NCI-H1417 (cell line): ENCODE measurements around the gene TPD52L1.
"Not testable (repeated sequence)": the region's sequence is repeated elsewhere in the genome, so short reads cannot be mapped to it uniquely, and the experiment has no call there.

Experiments used
- DNase-seq, 3 experiments: peaks; one replicate each; lab custom pipeline; 2025; lab: John Stamatoyannopoulos, UW

The TPD52L1 gene, protein sequence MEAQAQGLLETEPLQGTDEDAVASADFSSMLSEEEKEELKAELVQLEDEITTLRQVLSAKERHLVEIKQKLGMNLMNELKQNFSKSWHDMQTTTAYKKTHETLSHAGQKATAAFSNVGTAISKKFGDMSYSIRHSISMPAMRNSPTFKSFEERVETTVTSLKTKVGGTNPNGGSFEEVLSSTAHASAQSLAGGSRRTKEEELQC

GRCh38 chr6:125153391-125154117 lies at the start of gene TPD52L1:
TPD52L1 (plus strand) TSS chr6:125153773; CDS start chr6:125153952, 179 bp downstream.
- peak; percentile 44 to 76 (median 64) for DNase-seq

GRCh38 chr6:125104425-125104824 lies 49.1 kb upstream of the TPD52L1 start:
- DNase-seq, result peak in 2 of 3 experiments; percentile 53 to 81

DNA sequence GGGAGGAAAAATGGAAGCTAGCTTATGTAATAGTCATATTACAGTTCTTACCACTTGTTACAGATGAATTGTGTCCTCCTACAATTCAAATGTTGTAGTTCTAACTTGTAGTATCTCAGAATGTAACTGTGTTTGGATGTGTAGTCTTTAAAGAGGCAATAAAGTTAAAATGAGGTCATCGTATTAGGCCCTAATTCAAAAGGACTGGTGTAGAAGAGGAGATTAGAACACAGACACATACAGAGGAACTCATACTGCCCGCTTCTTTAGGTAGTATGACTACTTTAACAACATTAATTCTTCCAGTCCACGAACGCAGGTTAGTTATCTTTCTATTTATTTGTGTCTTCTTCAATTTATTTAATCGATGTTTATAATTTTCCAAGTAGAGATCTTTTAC lies 46.5 kb upstream of the TPD52L1 start:
- DNase-seq, result no peak

DNA sequence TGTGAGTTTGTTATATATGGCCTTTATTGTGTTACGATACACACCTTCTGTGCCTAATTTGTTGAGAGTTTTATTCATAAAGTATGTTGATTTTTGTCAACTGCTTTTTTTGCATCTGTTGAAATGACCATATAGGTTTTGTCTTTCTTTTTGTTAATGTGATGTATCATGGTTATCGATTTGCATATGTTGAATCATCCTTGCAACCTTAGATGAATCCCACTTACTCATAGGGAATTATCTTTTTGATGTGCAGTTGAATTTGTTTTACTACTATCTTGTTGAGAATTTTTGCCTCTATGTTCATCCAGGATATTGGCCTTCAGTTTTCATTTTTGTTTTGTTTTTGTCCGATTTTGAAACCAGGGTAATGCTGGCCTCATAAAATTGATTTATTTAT lies 45.7 kb upstream of the TPD52L1 start:
- DNase-seq, result no peak

DNA sequence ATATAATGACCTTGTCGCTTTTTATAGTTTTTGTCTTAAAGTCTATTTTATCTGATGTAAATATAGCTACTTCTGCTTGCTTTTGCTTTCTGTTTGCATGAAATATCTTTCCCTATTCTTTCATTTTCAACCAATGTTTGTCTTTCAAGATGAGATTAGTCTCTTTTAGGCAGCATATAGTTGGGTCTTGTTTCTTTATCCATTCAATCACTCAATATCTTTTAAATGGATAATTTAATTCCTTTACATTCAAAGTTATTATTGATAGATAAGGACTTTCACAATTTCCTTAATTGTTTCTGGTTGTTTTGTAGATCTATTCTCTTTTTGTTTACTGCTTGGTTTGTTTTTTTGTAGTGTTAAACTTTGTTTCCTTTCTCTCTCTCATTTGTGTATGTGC lies 43.5 kb upstream of the TPD52L1 start:
- no peak for DNase-seq

- no peak for DNase-seq
Observed at GRCh38 chr6:125111219-125111983, 42.2 kb upstream of the TPD52L1 start.

DNA sequence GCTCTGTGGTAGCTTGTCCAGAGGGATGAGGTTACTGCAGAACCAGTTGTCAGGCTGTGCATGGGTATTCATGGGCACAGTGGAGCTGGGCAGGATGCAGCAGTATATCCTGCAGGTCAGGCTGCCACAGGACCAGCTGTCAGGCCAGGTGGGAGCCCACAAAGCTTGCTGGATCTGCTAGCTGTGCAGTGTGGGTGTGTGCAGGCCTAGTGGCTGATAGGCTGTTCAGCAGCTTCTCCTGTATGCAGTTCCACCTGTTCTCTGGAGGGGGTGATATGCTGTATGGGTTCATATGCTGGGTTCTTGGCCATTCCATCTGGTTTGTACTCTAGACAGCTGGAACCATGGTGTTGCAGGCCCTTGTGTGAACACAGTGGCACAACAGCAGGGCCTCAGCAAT lies 40.6 kb upstream of the TPD52L1 start:
- no peak for DNase-seq

GRCh38 chr6:125114248-125114858 lies 39.2 kb upstream of the TPD52L1 start:
- DNase-seq, result peak; percentile 16 to 80 (median 75)

DNA sequence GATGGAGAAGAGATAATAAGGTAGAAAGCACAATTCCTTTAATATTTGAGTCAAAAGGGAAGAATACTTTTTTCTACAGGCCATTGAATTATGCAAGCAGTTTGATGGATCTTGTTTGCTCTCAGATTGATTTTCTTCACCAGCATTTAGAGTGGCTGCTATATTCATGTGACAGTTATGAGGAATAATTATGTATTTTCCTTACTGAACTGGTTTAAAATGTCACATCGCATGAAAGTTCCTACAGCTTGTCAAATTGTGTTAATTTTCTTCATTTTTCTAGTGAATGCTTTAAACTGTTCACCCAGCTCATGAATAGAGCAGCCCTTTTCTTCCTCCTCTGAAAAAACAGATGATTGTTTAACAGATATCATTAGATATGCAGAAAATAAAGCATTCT lies 37.4 kb upstream of the TPD52L1 start:
- DNase-seq, result no peak

- no peak for DNase-seq
Observed at GRCh38 chr6:125116710-125117109, 36.9 kb upstream of the TPD52L1 start.

GRCh38 chr6:125117818-125118217 lies 35.8 kb upstream of the TPD52L1 start:
- DNase-seq, result no peak

GRCh38 chr6:125120054-125120590 lies 33.5 kb upstream of the TPD52L1 start:
- no peak for DNase-seq

DNA sequence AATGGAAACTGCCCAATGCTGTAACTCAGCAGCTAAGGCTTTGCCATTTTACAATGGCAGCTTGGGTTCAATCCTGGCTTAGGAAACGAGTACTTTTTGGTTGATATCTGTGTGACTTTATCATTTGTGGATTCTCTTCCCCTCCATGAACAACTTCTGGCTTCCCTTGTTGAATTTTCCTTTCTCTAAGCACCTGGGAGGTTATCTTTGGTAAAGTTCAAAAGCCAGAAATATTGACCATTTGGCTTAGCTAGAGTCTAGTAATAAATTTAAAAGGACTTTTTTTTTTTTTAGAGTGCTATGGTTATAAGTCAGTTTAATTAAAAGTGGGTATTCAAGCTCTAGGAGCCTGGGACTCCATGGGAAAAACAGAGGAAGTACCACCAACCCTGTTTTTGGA lies 31.7 kb upstream of the TPD52L1 start:
- DNase-seq, result no peak

DNA sequence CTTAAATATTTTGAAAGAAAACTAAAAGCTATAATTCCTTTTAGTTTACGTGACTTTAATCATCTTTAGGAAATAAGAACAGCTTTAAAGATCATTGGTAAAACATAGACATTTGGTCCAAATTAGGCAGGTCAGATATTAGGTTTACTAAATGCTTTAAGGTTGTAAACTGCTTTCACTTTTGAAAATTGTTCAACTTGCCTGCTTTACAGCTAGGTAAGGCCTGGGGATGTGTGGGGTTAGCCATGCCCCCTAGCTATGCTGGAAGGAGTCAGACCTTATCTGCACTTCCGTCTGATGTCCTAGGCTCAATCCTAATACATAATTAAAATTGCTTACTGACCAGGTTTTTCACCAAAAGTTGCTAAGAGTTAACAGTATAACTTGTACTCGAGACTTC lies 30.5 kb upstream of the TPD52L1 start:
- DNase-seq, result no peak

GRCh38 chr6:125123468-125124048 lies 30.0 kb upstream of the TPD52L1 start:
- no peak for DNase-seq

GRCh38 chr6:125124049-125124669 lies 29.4 kb upstream of the TPD52L1 start:
- DNase-seq, result no peak

- DNase-seq, result not testable (repeated sequence)
Observed at GRCh38 chr6:125125856-125126255, 27.7 kb upstream of the TPD52L1 start.

GRCh38 chr6:125129354-125129753 lies 24.2 kb upstream of the TPD52L1 start:
- no peak for DNase-seq

DNA sequence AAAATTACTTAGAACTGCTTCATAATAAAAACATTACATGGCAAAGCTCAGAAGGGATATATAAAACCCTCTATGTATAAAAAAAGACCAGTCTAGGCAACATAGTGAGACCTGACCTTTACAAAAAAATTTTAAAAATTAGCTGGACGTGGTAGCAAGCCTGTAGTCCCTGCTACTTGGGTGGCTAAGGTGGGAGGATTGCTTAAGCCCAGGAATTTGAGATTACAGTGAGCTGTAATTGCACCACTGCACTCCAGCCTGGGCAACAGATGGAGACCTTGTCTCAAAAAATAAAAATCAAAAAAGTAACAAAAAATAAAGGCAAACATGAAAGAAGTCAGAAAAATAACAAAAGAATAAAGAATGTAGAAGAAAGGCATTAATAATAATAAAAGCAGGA lies 21.5 kb upstream of the TPD52L1 start:
- DNase-seq, result no peak

- no peak for DNase-seq
Observed at GRCh38 chr6:125136378-125136777, 17.2 kb upstream of the TPD52L1 start.

DNA sequence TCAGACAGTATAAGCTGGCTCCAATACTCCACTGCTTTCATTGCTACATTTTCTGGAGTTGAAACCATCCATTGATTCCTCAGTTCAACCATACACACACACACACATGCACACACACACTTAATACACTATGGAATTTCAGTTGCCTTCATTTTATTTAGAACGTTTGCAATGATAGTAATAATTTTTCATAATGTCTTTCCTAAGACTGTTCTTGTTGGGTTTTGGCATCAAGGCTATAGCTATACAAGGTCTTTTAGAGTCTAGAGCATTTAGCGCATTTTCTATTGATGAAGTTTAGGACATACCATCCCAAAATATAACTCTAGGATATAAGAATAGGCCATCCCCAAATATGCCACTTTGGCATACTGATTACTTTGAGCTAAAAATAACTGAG lies 15.5 kb upstream of the TPD52L1 start:
- no peak for DNase-seq
